Mesendoderm (in vitro differentiated cells): ENCODE data around the gene SH3BP2.
A peak's percentile ranks its signal among the peaks of the same experiment; 100 is the strongest.

Experiments used
- DNase-seq: peaks from one replicate; pipeline ENCODE4 v3.0.0; 2013
- H2AK5ac ChIP-seq: 2 replicates; pipeline ENCODE4 v1.6.1; 2013; ENCODE audit warnings: low read length, inconsistent platforms
- H2BK120ac ChIP-seq: 2 replicates; pipeline ENCODE4 v1.6.1; 2013; ENCODE audit warnings: low read depth, mild to moderate bottlenecking, low read length, moderate library complexity, mixed read lengths
- H2BK15ac ChIP-seq: replicated peaks from 2 replicates; pipeline ENCODE4 v1.6.1; 2013; ENCODE audit warnings: low read depth, mild to moderate bottlenecking, moderate library complexity
- H2BK5ac ChIP-seq: 2 replicates; pipeline ENCODE4 v1.6.1; 2013; ENCODE audit warnings: low read length, inconsistent platforms
- H3K18ac ChIP-seq: 2 replicates; pipeline ENCODE4 v1.6.1; 2013; ENCODE audit warnings: mild to moderate bottlenecking, low read length, mixed read lengths
- H3K23ac ChIP-seq: one replicate; pipeline ENCODE4 v1.6.1; 2013; ENCODE audit warnings: low read length
- H3K27ac ChIP-seq: 2 replicates; pipeline ENCODE4 v1.5.1; 2013; ENCODE audit warnings: low read depth, mild to moderate bottlenecking, inconsistent platforms, low read length, moderate library complexity
- H3K27me3 ChIP-seq: 2 replicates; pipeline ENCODE4 v1.6.1; 2013; ENCODE audit warnings: low read length, control low read depth, mild to moderate bottlenecking, inconsistent platforms; ENCODE audit not compliant: insufficient read depth, poor library complexity
- H3K36me3 ChIP-seq: 2 replicates; pipeline ENCODE4 v1.6.1; 2013; ENCODE audit warnings: low read length, inconsistent platforms; ENCODE audit not compliant: control insufficient read depth, insufficient read depth
- H3K4ac ChIP-seq: one replicate; pipeline ENCODE4 v1.6.1; 2013; ENCODE audit warnings: low read depth, mild to moderate bottlenecking, low read length, moderate library complexity
- H3K4me1 ChIP-seq: 2 replicates; pipeline ENCODE4 v1.6.1; 2013; ENCODE audit warnings: low read depth, low read length, inconsistent platforms; ENCODE audit not compliant: control insufficient read depth
- H3K4me2 ChIP-seq: 2 replicates; pipeline ENCODE4 v1.6.1; 2013; ENCODE audit warnings: low read length
- H3K4me3 ChIP-seq: 2 replicates; pipeline ENCODE4 v1.5.1; 2013; ENCODE audit warnings: mild to moderate bottlenecking, low read length
- H3K56ac ChIP-seq: one replicate; pipeline ENCODE4 v1.6.1; 2013; ENCODE audit warnings: low read length
- H3K79me1 ChIP-seq: 2 replicates; pipeline ENCODE4 v1.6.1; 2013; ENCODE audit warnings: low read length, inconsistent platforms
- H3K79me2 ChIP-seq: 2 replicates; pipeline ENCODE4 v1.6.1; 2013; ENCODE audit warnings: mild to moderate bottlenecking, low read length; ENCODE audit not compliant: control insufficient read depth, insufficient read depth
- H3K9ac ChIP-seq: 2 replicates; pipeline ENCODE4 v1.6.1; 2013; ENCODE audit warnings: low read length, inconsistent platforms
- H4K5ac ChIP-seq: one replicate; pipeline ENCODE4 v1.6.1; 2013; ENCODE audit warnings: low read length
- H4K8ac ChIP-seq: one replicate; pipeline ENCODE4 v1.6.1; 2013; ENCODE audit warnings: low read depth, mild to moderate bottlenecking, control low read depth, low read length, moderate library complexity
- WGBS: extraction: QIAGEN DNeasy Blood & Tissue Kit; methylation state at CpG from one replicate; pipeline ENCODE4 v1.1.7; 2013; ENCODE audit warnings: low lambda C conversion rate, missing lambda C conversion rate; ENCODE audit not compliant: insufficient coverage; ENCODE audit errors: extremely low coverage; 5-methylcytosine and 5-hydroxymethylcytosine counted together

SH3BP2 gene

GRCh38 chr4:2746891-2747695 lies 45.8 kb upstream of the SH3BP2 start:
- Histone ChIP-seq H3K27me3 (no peaks in the 10 kb centered on the region), H3K4ac (no peak overlapping the region), H2BK120ac (no peak overlapping the region), H4K8ac (no peak overlapping the region), H3K4me1 (no peaks in the 10 kb centered on the region), H3K27ac (no peak overlapping the region), H3K23ac (no peak overlapping the region), H2BK15ac (no peak overlapping the region), H3K36me3 (peaks cover 6% of the 10 kb centered on the region), H3K56ac (no peak overlapping the region), H4K5ac (no peak overlapping the region), H3K79me2 (no peaks in the 10 kb centered on the region), H2BK5ac (no peak overlapping the region), H3K18ac (no peak overlapping the region), H3K4me3 (no peak overlapping the region), H3K79me1 (peaks cover 5% of the 10 kb centered on the region), H3K9ac (no peak overlapping the region), H3K4me2 (no peak overlapping the region), H2AK5ac (no peak overlapping the region)
- DNase-seq: no peak
- WGBS: no CpG with 5 or more reads among the region's 16 CpGs

DNA sequence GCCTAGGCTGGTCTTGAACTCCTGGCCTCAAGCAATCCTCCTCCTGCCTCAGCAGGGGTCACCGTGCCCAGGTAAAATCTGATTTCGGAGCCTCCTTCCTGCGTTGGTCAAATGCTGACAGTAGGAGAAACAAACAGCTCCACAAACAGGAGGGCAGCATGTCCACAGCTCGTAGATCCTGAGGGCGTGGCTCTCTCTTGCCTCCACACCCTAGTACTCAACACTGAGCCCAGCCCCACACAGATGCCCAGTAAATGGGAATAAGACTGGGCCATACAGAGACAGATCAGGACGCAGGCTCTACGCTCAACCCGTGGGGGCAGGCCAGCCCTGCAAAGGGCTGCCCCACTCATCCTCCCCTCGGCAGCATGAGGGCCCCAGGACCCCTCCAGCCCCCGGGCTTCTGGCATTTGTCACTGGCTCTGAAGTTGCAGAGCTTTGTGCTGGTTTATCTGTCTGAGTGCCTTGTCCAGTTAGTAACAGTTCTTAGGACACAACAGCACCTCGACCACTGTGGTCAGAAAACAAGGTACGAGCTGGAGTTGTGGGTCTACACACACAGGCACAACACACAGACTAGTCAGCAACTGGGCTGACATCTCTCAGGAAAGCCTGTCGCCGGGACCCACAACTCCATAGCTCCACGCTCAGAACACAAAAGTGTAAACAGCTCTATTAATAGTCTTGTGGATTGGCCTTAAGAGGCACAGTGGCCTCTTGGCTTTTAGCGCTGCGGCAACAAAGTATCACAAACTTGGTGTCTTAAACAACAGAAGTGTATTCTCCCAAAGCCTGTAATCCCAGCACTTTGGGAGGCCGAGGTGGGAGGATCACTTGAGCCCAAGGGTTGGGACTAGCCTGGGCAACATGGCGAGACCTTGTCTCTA lies 41.9 kb upstream of the SH3BP2 start:
- Histone ChIP-seq H3K4me2 (no peak overlapping the region), H3K4ac (no peak overlapping the region), H3K79me1 (peaks cover 14% of the 10 kb centered on the region), H3K4me3 (no peak overlapping the region), H3K27me3 (no peaks in the 10 kb centered on the region), H4K5ac (no peak overlapping the region), H3K79me2 (peaks cover 6% of the 10 kb centered on the region), H2BK15ac (no peak overlapping the region), H3K27ac (no peak overlapping the region), H2BK5ac (no peak overlapping the region), H3K4me1 (peaks cover 3% of the 10 kb centered on the region), H3K23ac (no peak overlapping the region), H3K9ac (no peak overlapping the region), H2BK120ac (no peak overlapping the region), H3K36me3 (peaks cover 4% of the 10 kb centered on the region), H2AK5ac (no peak overlapping the region), H3K18ac (no peak overlapping the region), H4K8ac (no peak overlapping the region), H3K56ac (no peak overlapping the region)
- DNase-seq: no peak
- no CpG with 5 or more reads among the region's 19 CpGs for whole genome bisulfite sequencing

- H3K36me3 ChIP-seq: no peaks in the 10 kb centered on the region
- H4K8ac ChIP-seq: no peak overlapping the region
- H3K4me1 ChIP-seq: peaks cover 5% of the 10 kb centered on the region
- H2BK5ac ChIP-seq: no peak overlapping the region
- H3K27ac ChIP-seq: no peak overlapping the region
- DNase-seq: no peak
- no peak overlapping the region for H3K23ac ChIP-seq
- H3K56ac ChIP-seq: peak overlapping the region; percentile 42
- no peak overlapping the region for H2AK5ac ChIP-seq
- H3K79me1 ChIP-seq: peaks cover 14% of the 10 kb centered on the region
- H3K79me2 ChIP-seq: peaks cover 6% of the 10 kb centered on the region
- no peak overlapping the region for H3K9ac ChIP-seq
- H3K18ac ChIP-seq: no peak overlapping the region
- no peak overlapping the region for H2BK15ac ChIP-seq
- H3K27me3 ChIP-seq: no peaks in the 10 kb centered on the region
- no peak overlapping the region for H3K4me3 ChIP-seq
- no peak overlapping the region for H4K5ac ChIP-seq
- WGBS: no CpG with 5 or more reads among the region's 4 CpGs
- no peak overlapping the region for H3K4ac ChIP-seq
- no peak overlapping the region for H3K4me2 ChIP-seq
- no peak overlapping the region for H2BK120ac ChIP-seq
These were observed 39.4 kb upstream of the SH3BP2 start for GRCh38 chr4:2753436-2753835.

DNA sequence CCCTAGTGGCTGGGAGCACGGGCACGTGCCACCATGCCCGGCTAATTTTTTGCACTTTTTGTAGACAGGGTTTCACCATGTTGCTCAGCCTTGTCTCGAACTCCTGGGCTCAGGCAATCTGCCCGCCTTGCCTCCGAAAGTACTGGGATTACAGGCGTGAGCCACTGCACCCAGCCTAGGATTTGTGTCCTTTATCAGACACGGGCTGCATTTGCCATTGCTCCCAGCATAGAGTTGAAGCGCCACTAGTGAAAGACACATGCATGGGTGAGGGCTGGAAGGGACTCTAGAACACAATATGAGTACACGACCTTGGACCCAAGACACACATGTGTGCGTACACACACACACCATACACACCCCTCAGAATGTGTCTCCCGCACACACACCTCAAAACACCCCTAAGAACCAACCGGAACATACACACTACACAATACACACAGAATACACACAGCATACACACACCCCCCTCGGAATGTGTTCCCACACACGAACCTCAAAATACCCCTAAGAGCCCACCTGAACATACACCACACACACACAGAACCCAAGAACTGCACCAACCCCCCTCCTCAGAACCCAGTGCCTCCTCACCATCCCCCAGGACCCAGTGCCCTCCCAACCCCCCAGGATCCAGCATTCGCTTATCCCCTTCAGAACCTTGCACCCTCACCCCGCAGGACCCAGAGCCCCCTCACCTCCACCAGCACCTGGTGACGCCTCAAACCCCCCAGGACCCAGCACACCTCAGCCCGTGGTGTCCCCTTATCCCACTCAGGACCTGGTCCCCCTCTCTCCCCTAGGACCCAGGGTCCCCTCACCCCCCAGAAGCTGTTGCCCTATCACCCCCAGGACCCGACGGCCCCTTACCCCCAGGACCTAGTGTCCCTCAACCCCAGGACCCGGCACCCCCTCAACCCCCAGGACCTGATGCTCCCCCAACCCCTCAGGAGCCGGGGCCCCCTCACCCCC lies 37.8 kb upstream of the SH3BP2 start:
- H3K23ac ChIP-seq: no peak overlapping the region
- H3K4me2 ChIP-seq: peak overlapping the region; percentile 74
- peaks cover 14% of the 10 kb centered on the region for H3K79me1 ChIP-seq
- no peak overlapping the region for H2BK120ac ChIP-seq
- no peak for DNase-seq
- H2AK5ac ChIP-seq: peak overlapping the region; percentile 65
- WGBS: no CpG with 5 or more reads among the region's 23 CpGs
- no peak overlapping the region for H4K8ac ChIP-seq
- H3K4ac ChIP-seq: peak overlapping the region; percentile 77
- peak overlapping the region; percentile 96 for H3K56ac ChIP-seq
- H2BK15ac ChIP-seq: no peak overlapping the region
- peak overlapping the region; percentile 70 for H3K4me3 ChIP-seq
- H3K4me1 ChIP-seq: peaks cover 5% of the 10 kb centered on the region
- no peak overlapping the region for H4K5ac ChIP-seq
- no peaks in the 10 kb centered on the region for H3K27me3 ChIP-seq
- H3K9ac ChIP-seq: peak overlapping the region; percentile 89
- peaks cover 6% of the 10 kb centered on the region for H3K79me2 ChIP-seq
- H2BK5ac ChIP-seq: no peak overlapping the region
- peak overlapping the region; percentile 23 for H3K18ac ChIP-seq
- H3K36me3 ChIP-seq: no peaks in the 10 kb centered on the region
- H3K27ac ChIP-seq: peak overlapping the region; percentile 92
